ENCODE results near the gene STK33. TPM values are rescaled to one million over a fixed set of nuclear protein-coding genes. Genes with fewer than 3 reads are reported as not detected.

The STK33 gene
- total RNA-seq, 2 donors from 2014 or later = 2.9 to 14.6 TPM

- no peak for TF ChIP-seq POLR2A (IDR thresholded peaks at IDR 0.05)
- no peak for TF ChIP-seq POLR2AphosphoS5 (IDR thresholded peaks at IDR 0.05)
- no peak for TF ChIP-seq CTCF (IDR thresholded peaks at IDR 0.05)
- Histone ChIP-seq H3K36me3 (no peaks in the 10 kb centered on the region), H3K4me3 (no peak overlapping the region), H3K9me3 (no peaks in the 10 kb centered on the region), H3K27ac (peak overlapping the region; percentile 22 to 51), H3K4me1 (replicated peaks) (no peaks in the 10 kb centered on the region), H3K27me3 (replicated peaks; ENCODE audit: insufficient read depth) (no peaks in the 10 kb centered on the region)
- no peak for DNase-seq (ENCODE audit: low spot score)
- WGBS = 22% methylated on average over 11 of the region's 11 CpGs
- intact Hi-C loops (cut with DNase I) = loop anchor here (5.0 kb wide), 1 partner anchor 178 kb away; no protein-coding TSS in a partner anchor
Measured at GRCh38 chr11:8389029-8389996, 204.7 kb downstream of the STK33 start.

DNA sequence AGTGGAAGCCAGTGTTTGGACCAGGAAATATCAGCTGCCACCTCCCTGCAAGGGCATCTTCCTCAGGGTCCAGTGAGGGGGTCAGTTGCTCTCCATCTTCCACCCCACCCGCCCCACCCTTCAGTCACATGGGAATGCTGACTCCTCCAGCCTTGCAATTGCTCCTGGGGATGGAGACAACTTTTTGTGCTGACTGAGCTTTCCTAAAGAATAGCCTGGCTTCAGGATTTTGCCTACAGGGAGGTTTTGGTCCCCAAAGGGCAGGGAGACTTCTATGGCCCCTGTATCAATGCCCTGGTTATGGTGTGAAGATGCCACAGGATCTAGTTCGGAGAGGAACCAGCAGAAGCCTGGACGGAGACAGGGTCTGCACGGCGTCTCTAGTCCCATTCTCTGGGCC is 206.3 kb downstream of the STK33 start:
- Histone ChIP-seq H3K9me3 (no peaks in the 10 kb centered on the region), H3K27ac (no peak overlapping the region), H3K4me3 (no peak overlapping the region), H3K4me1 (replicated peaks) (no peaks in the 10 kb centered on the region), H3K27me3 (replicated peaks; ENCODE audit: insufficient read depth) (no peaks in the 10 kb centered on the region), H3K36me3 (no peaks in the 10 kb centered on the region)
- TF ChIP-seq POLR2A (IDR thresholded peaks at IDR 0.05) (no peak), CTCF (IDR thresholded peaks at IDR 0.05) (no peak), POLR2AphosphoS5 (IDR thresholded peaks at IDR 0.05) (no peak)
- no peak for DNase-seq (ENCODE audit: low spot score)
- intact Hi-C loops (cut with DNase I) = loop anchor here (5.0 kb wide), 1 partner anchor 180 kb away; no protein-coding TSS in a partner anchor
- 98% methylated on average over 5 of the region's 5 CpGs for WGBS

GRCh38 chr11:8387141-8387540 is 206.9 kb downstream of the STK33 start:
- no peak overlapping the region for H3K4me3 ChIP-seq
- H3K27ac ChIP-seq = no peak overlapping the region
- H3K27me3 ChIP-seq (replicated peaks; ENCODE audit: insufficient read depth) = no peaks in the 10 kb centered on the region
- H3K36me3 ChIP-seq = no peaks in the 10 kb centered on the region
- no peaks in the 10 kb centered on the region for H3K4me1 ChIP-seq (replicated peaks)
- WGBS = 87% methylated on average over 7 of the region's 7 CpGs
- no peak for DNase-seq (ENCODE audit: low spot score)
- no peaks in the 10 kb centered on the region for H3K9me3 ChIP-seq
- intact Hi-C loops (cut with DNase I) = loop anchor here (5.0 kb wide), 1 partner anchor 180 kb away; no protein-coding TSS in a partner anchor
- no peak for TF ChIP-seq POLR2AphosphoS5 (IDR thresholded peaks at IDR 0.05)
- no peak for TF ChIP-seq POLR2A (IDR thresholded peaks at IDR 0.05)
- TF ChIP-seq CTCF (IDR thresholded peaks at IDR 0.05) = no peak

GRCh38 chr11:8386134-8386864 is 207.7 kb downstream of the STK33 start:
- no peak overlapping the region for H3K4me3 ChIP-seq
- no peaks in the 10 kb centered on the region for H3K4me1 ChIP-seq (replicated peaks)
- H3K27ac ChIP-seq = no peak overlapping the region
- 89% methylated on average over 12 of the region's 12 CpGs for WGBS
- H3K36me3 ChIP-seq = no peaks in the 10 kb centered on the region
- TF ChIP-seq CTCF (IDR thresholded peaks at IDR 0.05) (no peak), POLR2A (IDR thresholded peaks at IDR 0.05) (no peak), POLR2AphosphoS5 (IDR thresholded peaks at IDR 0.05) (no peak)
- intact Hi-C loops (cut with DNase I) = loop anchor here (5.0 kb wide), 1 partner anchor 181 kb away; no protein-coding TSS in a partner anchor
- no peaks in the 10 kb centered on the region for H3K27me3 ChIP-seq (replicated peaks; ENCODE audit: insufficient read depth)
- DNase-seq (ENCODE audit: low spot score) = no peak
- no peaks in the 10 kb centered on the region for H3K9me3 ChIP-seq

All from prostate gland (tissue), 2 donors.